ENCODE data around the gene MRPS27.

MRPS27 gene

DNA sequence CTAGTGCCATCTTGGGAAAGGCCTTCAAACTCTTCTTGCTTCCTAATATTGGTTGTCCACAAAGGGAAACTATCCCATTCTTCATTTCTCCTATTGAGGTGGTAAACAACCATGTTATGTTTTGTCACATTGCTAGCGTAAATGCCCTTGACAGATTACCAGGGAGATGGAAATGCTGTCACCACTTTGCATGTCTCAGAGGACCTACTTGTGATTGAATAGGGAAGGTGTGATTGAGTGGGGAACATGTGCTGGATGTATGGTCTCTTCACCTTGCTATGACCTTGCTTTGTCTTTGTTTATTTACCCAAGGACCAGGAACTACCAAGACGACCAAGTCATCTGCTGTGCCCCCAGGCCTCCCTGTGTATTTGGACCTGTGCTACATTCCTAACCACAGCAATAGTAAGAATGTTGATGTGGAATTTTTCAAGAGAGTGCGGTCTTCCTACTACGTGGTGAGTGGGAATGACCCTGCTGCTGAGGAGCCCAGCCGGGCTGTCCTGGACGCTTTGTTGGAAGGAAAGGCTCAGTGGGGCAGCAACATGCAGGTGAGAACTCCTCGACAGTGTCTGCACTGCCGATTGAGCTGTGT, 116.7 kb downstream of the MRPS27 start:
- no peak overlapping the region for H3K4me3 ChIP-seq (ENCODE audit: low read length)
- DNase-seq (ENCODE audit: low read depth) = no peak
- TF ChIP-seq, protein P1, sequence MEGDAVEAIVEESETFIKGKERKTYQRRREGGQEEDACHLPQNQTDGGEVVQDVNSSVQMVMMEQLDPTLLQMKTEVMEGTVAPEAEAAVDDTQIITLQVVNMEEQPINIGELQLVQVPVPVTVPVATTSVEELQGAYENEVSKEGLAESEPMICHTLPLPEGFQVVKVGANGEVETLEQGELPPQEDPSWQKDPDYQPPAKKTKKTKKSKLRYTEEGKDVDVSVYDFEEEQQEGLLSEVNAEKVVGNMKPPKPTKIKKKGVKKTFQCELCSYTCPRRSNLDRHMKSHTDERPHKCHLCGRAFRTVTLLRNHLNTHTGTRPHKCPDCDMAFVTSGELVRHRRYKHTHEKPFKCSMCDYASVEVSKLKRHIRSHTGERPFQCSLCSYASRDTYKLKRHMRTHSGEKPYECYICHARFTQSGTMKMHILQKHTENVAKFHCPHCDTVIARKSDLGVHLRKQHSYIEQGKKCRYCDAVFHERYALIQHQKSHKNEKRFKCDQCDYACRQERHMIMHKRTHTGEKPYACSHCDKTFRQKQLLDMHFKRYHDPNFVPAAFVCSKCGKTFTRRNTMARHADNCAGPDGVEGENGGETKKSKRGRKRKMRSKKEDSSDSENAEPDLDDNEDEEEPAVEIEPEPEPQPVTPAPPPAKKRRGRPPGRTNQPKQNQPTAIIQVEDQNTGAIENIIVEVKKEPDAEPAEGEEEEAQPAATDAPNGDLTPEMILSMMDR (conservative IDR thresholded peaks at IDR 0.05; ENCODE audit: low read depth, low read length) = no peak

DNA sequence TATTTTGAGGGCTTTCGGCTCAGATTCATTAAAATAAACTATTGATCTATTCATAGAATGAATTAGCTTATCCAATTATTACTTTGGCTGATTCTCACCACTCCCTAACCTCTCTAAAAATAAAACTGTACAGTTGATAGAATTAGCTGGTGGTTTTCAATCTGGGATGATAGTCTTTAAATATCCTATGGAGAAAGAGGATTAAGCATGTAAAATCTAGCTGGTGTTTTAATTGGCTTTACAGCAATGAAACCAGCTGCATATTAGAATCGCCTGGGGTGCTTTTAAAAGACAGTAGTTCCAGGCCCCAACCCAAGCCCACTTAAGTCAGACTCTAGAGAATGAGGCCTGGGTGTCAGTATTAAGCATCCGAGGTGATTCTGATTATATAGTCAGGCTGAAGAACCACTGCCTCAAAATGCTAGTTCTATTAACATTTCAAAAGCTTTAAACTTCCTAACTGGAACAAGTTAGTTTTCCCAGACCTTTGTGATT, 117.7 kb downstream of the MRPS27 start:
- TF ChIP-seq, protein P1 (conservative IDR thresholded peaks at IDR 0.05; ENCODE audit: low read depth, low read length) = no peak
- no peak overlapping the region for H3K4me3 ChIP-seq (ENCODE audit: low read length)
- no peak for DNase-seq (ENCODE audit: low read depth)

DNA sequence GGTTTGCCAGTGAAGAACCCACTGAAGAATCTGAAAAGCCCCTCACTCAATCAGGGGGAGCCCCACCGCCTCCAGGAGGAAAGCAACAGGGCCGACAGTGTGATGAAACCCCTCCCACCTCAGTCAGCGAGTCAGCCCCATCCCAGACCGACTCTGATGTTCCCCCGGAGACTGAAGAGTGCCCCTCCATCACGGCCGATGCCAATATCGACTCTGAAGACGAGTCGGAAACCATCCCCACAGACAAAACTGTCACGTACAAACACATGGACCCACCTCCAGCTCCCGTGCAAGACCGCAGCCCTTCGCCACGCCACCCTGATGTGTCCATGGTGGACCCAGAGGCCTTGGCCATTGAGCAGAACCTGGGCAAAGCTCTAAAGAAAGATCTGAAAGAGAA, 120.4 kb downstream of the MRPS27 start:
- no peak for DNase-seq (ENCODE audit: low read depth)
- H3K4me3 ChIP-seq (ENCODE audit: low read length) = no peak overlapping the region
- TF ChIP-seq, protein P1 (conservative IDR thresholded peaks at IDR 0.05; ENCODE audit: low read depth, low read length) = no peak

DNA sequence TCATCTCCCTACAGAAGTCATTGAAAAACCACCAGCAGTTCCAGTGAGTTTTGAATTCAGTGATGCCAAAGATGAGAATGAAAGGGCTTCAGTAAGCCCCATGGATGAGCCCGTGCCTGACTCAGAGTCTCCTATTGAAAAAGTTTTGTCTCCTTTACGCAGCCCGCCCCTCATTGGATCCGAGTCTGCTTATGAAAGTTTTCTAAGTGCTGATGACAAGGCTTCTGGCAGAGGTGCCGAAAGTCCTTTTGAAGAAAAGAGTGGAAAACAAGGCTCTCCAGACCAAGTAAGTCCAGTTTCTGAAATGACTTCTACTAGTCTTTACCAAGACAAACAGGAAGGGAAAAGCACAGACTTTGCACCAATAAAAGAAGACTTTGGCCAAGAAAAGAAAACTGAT, 122.6 kb downstream of the MRPS27 start:
- no peak overlapping the region for H3K4me3 ChIP-seq (ENCODE audit: low read length)
- TF ChIP-seq, protein P1 (conservative IDR thresholded peaks at IDR 0.05; ENCODE audit: low read depth, low read length) = no peak
- no peak for DNase-seq (ENCODE audit: low read depth)

DNA sequence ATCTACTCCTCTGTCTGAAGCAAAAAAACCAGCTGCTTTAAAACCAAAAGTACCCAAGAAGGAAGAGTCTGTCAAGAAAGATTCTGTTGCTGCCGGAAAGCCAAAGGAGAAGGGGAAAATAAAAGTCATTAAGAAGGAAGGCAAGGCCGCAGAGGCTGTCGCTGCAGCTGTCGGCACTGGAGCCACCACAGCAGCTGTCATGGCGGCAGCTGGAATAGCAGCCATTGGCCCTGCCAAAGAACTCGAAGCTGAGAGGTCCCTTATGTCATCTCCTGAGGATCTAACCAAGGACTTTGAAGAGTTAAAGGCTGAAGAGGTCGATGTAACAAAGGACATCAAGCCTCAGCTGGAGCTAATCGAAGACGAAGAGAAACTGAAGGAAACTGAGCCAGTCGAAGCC, 124.5 kb downstream of the MRPS27 start:
- no peak overlapping the region for H3K4me3 ChIP-seq (ENCODE audit: low read length)
- DNase-seq (ENCODE audit: low read depth) = no peak
- TF ChIP-seq, protein P1 (conservative IDR thresholded peaks at IDR 0.05; ENCODE audit: low read depth, low read length) = no peak

DNA sequence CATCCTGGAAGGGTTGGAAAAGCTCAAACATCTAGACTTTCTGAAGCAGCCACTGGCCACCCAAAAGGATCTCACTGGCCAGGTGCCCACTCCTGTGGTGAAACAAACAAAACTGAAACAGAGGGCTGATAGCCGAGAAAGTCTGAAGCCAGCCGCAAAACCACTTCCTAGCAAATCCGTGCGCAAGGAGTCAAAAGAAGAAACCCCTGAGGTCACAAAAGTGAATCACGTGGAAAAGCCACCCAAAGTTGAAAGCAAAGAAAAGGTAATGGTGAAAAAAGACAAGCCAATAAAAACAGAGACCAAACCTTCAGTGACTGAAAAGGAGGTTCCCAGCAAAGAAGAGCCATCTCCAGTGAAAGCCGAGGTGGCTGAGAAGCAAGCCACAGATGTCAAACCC, 125.2 kb downstream of the MRPS27 start:
- no peak for DNase-seq (ENCODE audit: low read depth)
- TF ChIP-seq, protein P1 (conservative IDR thresholded peaks at IDR 0.05; ENCODE audit: low read depth, low read length) = no peak
- H3K4me3 ChIP-seq (ENCODE audit: low read length) = no peak overlapping the region

DNA sequence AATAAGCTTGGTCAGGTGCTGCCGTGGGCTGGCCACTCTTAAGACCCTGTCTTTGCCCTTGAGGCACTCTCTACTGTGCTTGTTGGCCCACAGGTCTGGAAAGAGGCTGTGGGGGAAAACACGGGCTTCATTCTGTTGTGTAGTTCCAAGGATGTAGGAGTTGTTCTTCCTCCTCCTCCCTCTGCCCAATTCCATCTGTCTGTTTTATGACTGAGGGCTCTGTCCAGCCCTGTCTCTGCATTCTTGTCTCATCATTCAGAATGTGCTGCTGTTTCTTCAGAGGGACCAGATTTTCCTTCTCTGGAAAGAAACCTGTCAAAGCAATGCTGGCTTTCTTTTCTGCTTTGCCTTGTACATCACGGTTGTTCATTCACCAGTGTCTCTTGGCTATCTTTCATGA, 128.6 kb downstream of the MRPS27 start:
- H3K4me3 ChIP-seq (ENCODE audit: low read length) = no peak overlapping the region
- no peak for DNase-seq (ENCODE audit: low read depth)
- TF ChIP-seq, protein P1 (conservative IDR thresholded peaks at IDR 0.05; ENCODE audit: low read depth, low read length) = no peak
